DLD1 (cell line): ENCODE results near the gene ALG11.
"Not testable (repeated sequence)": the region's sequence is repeated elsewhere in the genome, so short reads cannot be mapped to it uniquely, and the experiment has no call there.

ENCODE experiments used
- in situ Hi-C: cut with HindIII; loops from 2 replicates; pipeline ENCODE4 v1.10.0; 2017; ENCODE audit warnings: low sequenced_read_pairs

Gene ALG11

GRCh38 chr13:52011632-52012511 lies at the start of gene ALG11:
TSS of gene ALG11 (plus strand) at chr13:52012398. CDS start at chr13:52012419, 21 bp downstream.
- in situ Hi-C loops: no loop called here

- in situ Hi-C loops: no loop called here
These were observed 46.0 kb upstream of the ALG11 start for GRCh38 chr13:51966186-51966585.

- in situ Hi-C loops: no loop called here
These were observed 44.4 kb upstream of the ALG11 start for GRCh38 chr13:51967482-51968446.

GRCh38 chr13:51970349-51970748 lies 41.8 kb upstream of the ALG11 start:
- in situ Hi-C loops: no loop called here

- in situ Hi-C loops: no loop called here
These were observed 40.4 kb upstream of the ALG11 start for GRCh38 chr13:51971520-51972426.

- in situ Hi-C loops: no loop called here
These were observed 37.7 kb upstream of the ALG11 start for GRCh38 chr13:51974482-51974881.

GRCh38 chr13:51976423-51976822 lies 35.8 kb upstream of the ALG11 start:
- in situ Hi-C loops: no loop called here

- in situ Hi-C loops: no loop called here
These were observed 35.3 kb upstream of the ALG11 start for GRCh38 chr13:51976890-51977289.

GRCh38 chr13:51977625-51978024 lies 34.6 kb upstream of the ALG11 start:
- in situ Hi-C loops: no loop called here

GRCh38 chr13:51978796-51979556 lies 33.2 kb upstream of the ALG11 start:
- in situ Hi-C loops: no loop called here

- in situ Hi-C loops: no loop called here
These were observed 31.3 kb upstream of the ALG11 start for GRCh38 chr13:51980908-51981307.

GRCh38 chr13:51981355-51981754 lies 30.8 kb upstream of the ALG11 start:
- in situ Hi-C loops: no loop called here

- in situ Hi-C loops: not testable (repeated sequence)
These were observed 28.9 kb upstream of the ALG11 start for GRCh38 chr13:51983292-51983691.

GRCh38 chr13:51984904-51985303 lies 27.3 kb upstream of the ALG11 start:
- in situ Hi-C loops: not testable (repeated sequence)

GRCh38 chr13:51988988-51989618 lies 23.1 kb upstream of the ALG11 start:
- in situ Hi-C loops: no loop called here

- in situ Hi-C loops: no loop called here
These were observed 18.5 kb upstream of the ALG11 start for GRCh38 chr13:51993713-51994112.

GRCh38 chr13:51995677-51996551 lies 16.3 kb upstream of the ALG11 start:
- in situ Hi-C loops: no loop called here

GRCh38 chr13:51996641-51997040 lies 15.6 kb upstream of the ALG11 start:
- in situ Hi-C loops: no loop called here
